Trophoblast cell (in vitro differentiated cells and primary cell): ENCODE measurements around the gene NMT1.

Experiments used
- DNase-seq, 2 donors: peaks; one replicate each; pipeline ENCODE4 v3.0.0-alpha.2; 2016
- H2AFZ ChIP-seq: 2 replicates; pipeline ENCODE4 v1.6.1; 2013; ENCODE audit warnings: low read length, moderate library complexity, mild to moderate bottlenecking; ENCODE audit not compliant: insufficient read depth, poor library complexity
- H2AK5ac ChIP-seq: 2 replicates; pipeline ENCODE4 v1.6.1; 2013; ENCODE audit warnings: mild to moderate bottlenecking, low read length
- H2BK120ac ChIP-seq: 2 replicates; pipeline ENCODE4 v1.6.1; 2013; ENCODE audit warnings: low read length, mild to moderate bottlenecking, moderate library complexity; ENCODE audit not compliant: insufficient read depth, poor library complexity
- H2BK12ac ChIP-seq: 2 replicates; pipeline ENCODE4 v1.6.1; 2013; ENCODE audit warnings: mild to moderate bottlenecking, low read length, moderate library complexity
- H2BK5ac ChIP-seq: 2 replicates; pipeline ENCODE4 v1.6.1; 2013; ENCODE audit warnings: low read length, low read depth, moderate library complexity, mild to moderate bottlenecking; ENCODE audit not compliant: poor library complexity
- H3K14ac ChIP-seq: 2 replicates; pipeline ENCODE4 v1.6.1; 2013; ENCODE audit warnings: mild to moderate bottlenecking, low read length
- H3K18ac ChIP-seq: 2 replicates; pipeline ENCODE4 v1.6.1; 2013; ENCODE audit warnings: mild to moderate bottlenecking, low read length
- H3K23ac ChIP-seq: 2 replicates; pipeline ENCODE4 v1.6.1; 2013; ENCODE audit warnings: low read length
- H3K27ac ChIP-seq: 2 replicates; pipeline ENCODE4 v1.5.1; 2013; ENCODE audit warnings: low read depth, mild to moderate bottlenecking, inconsistent platforms, low read length, moderate library complexity
- H3K27me3 ChIP-seq: 2 replicates; pipeline ENCODE4 v1.6.1; 2013; ENCODE audit warnings: inconsistent platforms, mild to moderate bottlenecking, low read length, moderate library complexity; ENCODE audit not compliant: insufficient read depth
- H3K36me3 ChIP-seq, 2 experiments: 1 replicate in 1 of 2; 2 replicates in 1 of 2; pipeline ENCODE4 v1.6.1; 2013; ENCODE audit warnings: low read length in 2 of 2, mild to moderate bottlenecking in 2 of 2, moderate library complexity in 1 of 2; ENCODE audit not compliant: insufficient read depth in 2 of 2, control insufficient read depth in 1 of 2
- H3K4ac ChIP-seq: 2 replicates; pipeline ENCODE4 v1.6.1; 2013; ENCODE audit warnings: low read depth, mild to moderate bottlenecking, low read length, moderate library complexity
- H3K4me1 ChIP-seq, 2 experiments: 1 replicate in 1 of 2; 2 replicates in 1 of 2; pipeline ENCODE4 v1.6.1; 2013; ENCODE audit warnings: low read length in 2 of 2, mild to moderate bottlenecking in 2 of 2, moderate library complexity in 1 of 2; ENCODE audit not compliant: insufficient read depth in 2 of 2, control insufficient read depth in 1 of 2
- H3K4me2 ChIP-seq: 2 replicates; pipeline ENCODE4 v1.6.1; 2013; ENCODE audit warnings: inconsistent platforms, mild to moderate bottlenecking, low read length, moderate library complexity
- H3K4me3 ChIP-seq: 2 replicates; pipeline ENCODE4 v1.5.1; 2013; ENCODE audit warnings: mild to moderate bottlenecking, low read depth, low read length, inconsistent platforms
- H3K79me1 ChIP-seq: one replicate; pipeline ENCODE4 v1.6.1; 2013; ENCODE audit warnings: low read length
- H3K79me2 ChIP-seq: 2 replicates; pipeline ENCODE4 v1.6.1; 2013; ENCODE audit warnings: low read length, mild to moderate bottlenecking; ENCODE audit not compliant: control insufficient read depth, insufficient read depth, poor library complexity
- H3K9ac ChIP-seq: 2 replicates; pipeline ENCODE4 v1.6.1; 2013; ENCODE audit warnings: mild to moderate bottlenecking, low read length
- H3K9me3 ChIP-seq: 2 replicates; pipeline ENCODE4 v1.6.1; 2013; ENCODE audit warnings: low read depth, mild to moderate bottlenecking, control low read depth, inconsistent platforms, low read length; ENCODE audit not compliant: insufficient read depth
- H4K12ac ChIP-seq: 2 replicates; pipeline ENCODE4 v1.6.1; 2013; ENCODE audit warnings: low read depth, mild to moderate bottlenecking, low read length, moderate library complexity
- H4K8ac ChIP-seq: 2 replicates; pipeline ENCODE4 v1.6.1; 2013; ENCODE audit warnings: low read depth, mild to moderate bottlenecking, low read length, moderate library complexity
- H4K91ac ChIP-seq: one replicate; pipeline ENCODE4 v1.6.1; 2013; ENCODE audit warnings: low read depth, mild to moderate bottlenecking, low read length, moderate library complexity
- WGBS: extraction: QIAGEN DNeasy Blood & Tissue Kit; methylation state at CpG from one replicate; pipeline ENCODE4 v1.1.7; 2013; ENCODE audit warnings: missing lambda C conversion rate; ENCODE audit not compliant: insufficient read length, insufficient coverage; ENCODE audit errors: extremely low coverage; 5-methylcytosine and 5-hydroxymethylcytosine counted together

NMT1 gene

GRCh38 chr17:45139533-45139920 is 78.4 kb downstream of the NMT1 start:
- H2BK120ac ChIP-seq = no peak overlapping the region
- no peak overlapping the region for H2AK5ac ChIP-seq
- no peak overlapping the region for H3K14ac ChIP-seq
- no peak overlapping the region for H3K18ac ChIP-seq
- H4K91ac ChIP-seq = no peak overlapping the region
- H3K4ac ChIP-seq = no peak overlapping the region
- no peak overlapping the region for H2AFZ ChIP-seq
- no peaks in the 10 kb centered on the region for H3K9me3 ChIP-seq
- H3K27ac ChIP-seq = no peak overlapping the region
- H2BK12ac ChIP-seq = no peak overlapping the region
- no peak overlapping the region for H2BK5ac ChIP-seq
- H3K36me3 ChIP-seq = no peaks in the 10 kb centered on the region
- no peak overlapping the region for H4K8ac ChIP-seq
- WGBS = no CpG with 5 or more reads among the region's 4 CpGs
- H3K4me1 ChIP-seq = peaks cover 13 to 14% of the 10 kb centered on the region in 2 experiments
- H3K79me2 ChIP-seq = peaks cover 9% of the 10 kb centered on the region
- H3K4me2 ChIP-seq = no peak overlapping the region
- no peak overlapping the region for H3K9ac ChIP-seq
- DNase-seq = no peak
- peaks cover 14% of the 10 kb centered on the region for H3K79me1 ChIP-seq
- H4K12ac ChIP-seq = no peak overlapping the region
- no peaks in the 10 kb centered on the region for H3K27me3 ChIP-seq
- H3K4me3 ChIP-seq = no peak overlapping the region
- no peak overlapping the region for H3K23ac ChIP-seq

GRCh38 chr17:45143094-45143670 is 82.1 kb downstream of the NMT1 start:
- peaks cover 16 to 21% of the 10 kb centered on the region in 2 experiments for H3K4me1 ChIP-seq
- no peak overlapping the region for H3K4me3 ChIP-seq
- H3K18ac ChIP-seq = peak overlapping the region; percentile 74
- H3K9me3 ChIP-seq = no peaks in the 10 kb centered on the region
- peak overlapping the region; percentile 28 for H3K9ac ChIP-seq
- H4K12ac ChIP-seq = peak overlapping the region; percentile 73
- peak overlapping the region; percentile 90 for H4K91ac ChIP-seq
- peak overlapping the region; percentile 71 for H2BK12ac ChIP-seq
- no peak for DNase-seq
- H2BK120ac ChIP-seq = peak overlapping the region; percentile 29
- peak overlapping the region; percentile 81 for H3K4me2 ChIP-seq
- peak overlapping the region; percentile 93 for H2AFZ ChIP-seq
- H3K27me3 ChIP-seq = no peaks in the 10 kb centered on the region
- H2AK5ac ChIP-seq = peak overlapping the region; percentile 44
- peaks cover 27% of the 10 kb centered on the region for H3K79me1 ChIP-seq
- H3K36me3 ChIP-seq = no peaks in the 10 kb centered on the region
- no peak overlapping the region for H3K23ac ChIP-seq
- H4K8ac ChIP-seq = peak overlapping the region; percentile 92
- no peak overlapping the region for H3K14ac ChIP-seq
- H3K79me2 ChIP-seq = peaks cover 12% of the 10 kb centered on the region
- H3K27ac ChIP-seq = no peak overlapping the region
- H3K4ac ChIP-seq = no peak overlapping the region
- WGBS = no CpG with 5 or more reads among the region's 13 CpGs
- H2BK5ac ChIP-seq = no peak overlapping the region

DNA sequence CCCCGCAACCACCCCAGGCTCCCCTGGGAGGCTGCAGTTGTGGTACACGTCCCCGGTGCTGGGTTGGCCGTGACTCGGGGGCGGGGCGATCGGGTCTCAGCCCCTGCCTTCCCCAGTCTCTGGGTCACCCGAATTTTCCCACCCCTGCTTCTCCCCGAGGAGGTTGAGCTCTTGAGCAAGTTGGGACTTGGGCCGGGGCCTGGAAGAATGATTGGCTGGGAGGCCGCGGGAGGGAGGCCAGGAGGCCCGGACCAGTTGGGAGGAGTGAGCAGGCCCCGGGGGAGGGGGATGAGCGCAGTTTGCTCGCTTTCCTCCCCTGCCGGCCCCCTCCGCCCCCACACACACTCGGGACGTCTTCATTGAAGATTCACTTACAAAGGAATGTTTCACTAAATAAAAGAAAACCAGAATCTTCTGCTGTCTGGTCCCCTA is 82.7 kb downstream of the NMT1 start:
- H2BK5ac ChIP-seq = peak overlapping the region; percentile 11
- H2AFZ ChIP-seq = peak overlapping the region; percentile 93
- peak overlapping the region; percentile 92 for H4K8ac ChIP-seq
- H3K27me3 ChIP-seq = no peaks in the 10 kb centered on the region
- peaks cover 27% of the 10 kb centered on the region for H3K79me1 ChIP-seq
- H3K18ac ChIP-seq = peak overlapping the region; percentile 74
- no peak for DNase-seq
- H4K91ac ChIP-seq = peak overlapping the region; percentile 90
- no peak overlapping the region for H3K27ac ChIP-seq
- H3K4ac ChIP-seq = peak overlapping the region; percentile 39
- H4K12ac ChIP-seq = peak overlapping the region; percentile 73
- H3K36me3 ChIP-seq = no peaks in the 10 kb centered on the region
- WGBS = no CpG with 5 or more reads among the region's 21 CpGs
- H3K4me3 ChIP-seq = peak overlapping the region; percentile 59
- no peaks in the 10 kb centered on the region for H3K9me3 ChIP-seq
- peak overlapping the region; percentile 65 for H3K9ac ChIP-seq
- H3K23ac ChIP-seq = no peak overlapping the region
- H2AK5ac ChIP-seq = peak overlapping the region; percentile 19
- H3K79me2 ChIP-seq = peaks cover 12% of the 10 kb centered on the region
- H2BK120ac ChIP-seq = peak overlapping the region; percentile 77
- peaks cover 16 to 21% of the 10 kb centered on the region in 2 experiments for H3K4me1 ChIP-seq
- H2BK12ac ChIP-seq = peak overlapping the region; percentile 71
- peak overlapping the region; percentile 64 for H3K14ac ChIP-seq
- H3K4me2 ChIP-seq = peak overlapping the region; percentile 81

DNA sequence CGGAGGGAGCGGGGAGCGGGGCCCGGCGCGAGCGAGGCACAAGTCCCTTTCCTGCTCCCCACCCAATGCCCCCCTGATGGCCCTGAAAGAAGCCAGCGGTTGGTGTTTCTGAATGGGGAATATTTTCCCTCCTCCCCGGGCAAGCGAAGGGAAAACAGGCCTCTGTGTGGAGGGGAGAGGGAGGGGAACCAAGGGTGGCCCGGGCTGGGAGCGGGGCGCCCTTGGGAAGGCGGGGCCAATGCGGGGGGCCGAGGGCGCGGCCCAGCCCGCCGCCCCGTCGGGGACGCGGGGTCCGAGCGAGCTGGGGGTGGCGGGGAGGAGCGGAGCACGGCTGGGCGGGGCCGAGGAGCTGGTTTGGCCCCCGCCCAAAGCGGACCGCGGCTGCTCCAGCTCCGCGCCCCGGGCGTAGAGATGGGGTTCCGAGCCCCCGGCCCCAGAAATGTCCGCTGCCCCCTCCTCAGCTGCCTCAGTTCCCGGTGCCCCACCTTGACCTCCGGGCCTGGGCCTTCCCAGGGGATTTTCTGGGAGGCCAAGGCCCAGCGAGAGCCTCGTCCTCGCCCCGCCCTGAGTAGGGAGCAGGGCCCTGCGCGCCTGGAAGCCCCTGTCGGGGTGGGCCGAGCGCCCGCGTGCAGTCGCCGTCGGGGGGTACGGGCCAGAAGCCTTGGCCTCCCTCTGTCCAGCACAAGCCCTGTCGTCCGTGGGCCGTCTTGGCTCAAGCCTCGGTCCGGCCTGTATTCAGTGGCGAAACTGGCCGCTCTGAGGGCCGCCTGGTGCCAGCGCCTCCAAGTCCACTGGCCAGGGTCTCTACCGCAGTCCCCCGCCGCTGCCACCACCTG is 83.3 kb downstream of the NMT1 start:
- Histone ChIP-seq H3K9me3 (no peaks in the 10 kb centered on the region), H3K14ac (peak overlapping the region; percentile 64), H3K27me3 (no peaks in the 10 kb centered on the region), H4K8ac (peak overlapping the region; percentile 92), H3K23ac (no peak overlapping the region), H4K91ac (peak overlapping the region; percentile 90), H3K18ac (peak overlapping the region; percentile 65), H3K36me3 (no peaks in the 10 kb centered on the region), H2AFZ (peak overlapping the region; percentile 93), H3K4me3 (peak overlapping the region; percentile 59), H3K27ac (peak overlapping the region; percentile 2), H3K4me1 (peaks cover 16 to 21% of the 10 kb centered on the region in 2 experiments), H2BK5ac (peak overlapping the region; percentile 11), H3K79me2 (peaks cover 15% of the 10 kb centered on the region), H2BK12ac (peak overlapping the region; percentile 23), H2BK120ac (peak overlapping the region; percentile 77), H2AK5ac (peak overlapping the region; percentile 21), H4K12ac (peak overlapping the region; percentile 73), H3K4me2 (peak overlapping the region; percentile 81), H3K4ac (peak overlapping the region; percentile 39), H3K9ac (peak overlapping the region; percentile 65), H3K79me1 (peaks cover 29% of the 10 kb centered on the region)
- no peak for DNase-seq
- no CpG with 5 or more reads among the region's 71 CpGs for WGBS
